Measurements from ENCODE around the gene DEK.
"Not testable (repeated sequence)": the region's sequence is repeated elsewhere in the genome, so short reads cannot be mapped to it uniquely, and the experiment has no call there.

DNA sequence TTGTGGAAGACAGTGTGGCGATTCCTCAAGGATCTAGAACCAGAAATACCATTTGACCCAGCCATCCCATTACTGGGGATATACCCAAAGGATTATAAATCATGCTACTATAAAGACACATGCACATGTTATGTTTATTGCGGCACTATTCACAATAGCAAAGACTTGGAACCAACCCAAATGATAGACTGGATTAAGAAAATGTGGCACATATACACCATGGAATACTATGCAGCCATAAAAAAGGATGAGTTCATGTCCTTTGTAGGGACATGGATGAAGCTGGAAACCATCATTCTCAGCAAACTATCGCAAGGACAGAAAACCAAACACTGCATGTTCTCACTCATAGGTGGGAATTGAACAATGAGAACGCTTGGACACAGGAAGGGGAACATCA, 30.6 kb downstream of the DEK start:
- TF ChIP-seq, protein P1, sequence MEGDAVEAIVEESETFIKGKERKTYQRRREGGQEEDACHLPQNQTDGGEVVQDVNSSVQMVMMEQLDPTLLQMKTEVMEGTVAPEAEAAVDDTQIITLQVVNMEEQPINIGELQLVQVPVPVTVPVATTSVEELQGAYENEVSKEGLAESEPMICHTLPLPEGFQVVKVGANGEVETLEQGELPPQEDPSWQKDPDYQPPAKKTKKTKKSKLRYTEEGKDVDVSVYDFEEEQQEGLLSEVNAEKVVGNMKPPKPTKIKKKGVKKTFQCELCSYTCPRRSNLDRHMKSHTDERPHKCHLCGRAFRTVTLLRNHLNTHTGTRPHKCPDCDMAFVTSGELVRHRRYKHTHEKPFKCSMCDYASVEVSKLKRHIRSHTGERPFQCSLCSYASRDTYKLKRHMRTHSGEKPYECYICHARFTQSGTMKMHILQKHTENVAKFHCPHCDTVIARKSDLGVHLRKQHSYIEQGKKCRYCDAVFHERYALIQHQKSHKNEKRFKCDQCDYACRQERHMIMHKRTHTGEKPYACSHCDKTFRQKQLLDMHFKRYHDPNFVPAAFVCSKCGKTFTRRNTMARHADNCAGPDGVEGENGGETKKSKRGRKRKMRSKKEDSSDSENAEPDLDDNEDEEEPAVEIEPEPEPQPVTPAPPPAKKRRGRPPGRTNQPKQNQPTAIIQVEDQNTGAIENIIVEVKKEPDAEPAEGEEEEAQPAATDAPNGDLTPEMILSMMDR (IDR thresholded peaks at IDR 0.05), result not testable (repeated sequence)
- TF ChIP-seq POLR2A, EP300, POLR2AphosphoS5 (IDR thresholded peaks at IDR 0.05): not testable (repeated sequence)
